OCI-M1 (cell line): Measurements from ENCODE around the gene ARL15.

ENCODE experiments used
- DNase-seq: peaks from one replicate; lab custom pipeline; 2025; lab: John Stamatoyannopoulos, UW

Gene ARL15

GRCh38 chr5:54030981-54031380 lies 279.4 kb downstream of the ARL15 start:
- no peak for DNase-seq

DNA sequence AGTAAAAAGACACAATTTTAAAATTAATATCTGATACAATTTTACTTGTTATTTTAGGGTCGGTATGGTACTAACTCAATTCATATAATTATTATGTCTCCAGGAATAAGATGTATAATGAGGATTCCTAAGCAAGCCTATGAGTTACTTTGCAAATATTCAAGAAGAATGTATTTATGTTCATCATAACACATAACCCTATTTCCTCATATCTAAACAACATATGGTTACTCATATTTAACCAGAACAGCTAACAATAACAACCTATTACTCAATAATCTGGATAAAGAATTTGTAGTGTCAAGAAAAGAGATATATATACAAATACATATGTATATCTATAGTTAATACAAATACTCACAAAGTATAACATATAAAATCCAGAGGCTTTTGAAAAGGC lies 285.9 kb downstream of the ARL15 start:
- no peak for DNase-seq

DNA sequence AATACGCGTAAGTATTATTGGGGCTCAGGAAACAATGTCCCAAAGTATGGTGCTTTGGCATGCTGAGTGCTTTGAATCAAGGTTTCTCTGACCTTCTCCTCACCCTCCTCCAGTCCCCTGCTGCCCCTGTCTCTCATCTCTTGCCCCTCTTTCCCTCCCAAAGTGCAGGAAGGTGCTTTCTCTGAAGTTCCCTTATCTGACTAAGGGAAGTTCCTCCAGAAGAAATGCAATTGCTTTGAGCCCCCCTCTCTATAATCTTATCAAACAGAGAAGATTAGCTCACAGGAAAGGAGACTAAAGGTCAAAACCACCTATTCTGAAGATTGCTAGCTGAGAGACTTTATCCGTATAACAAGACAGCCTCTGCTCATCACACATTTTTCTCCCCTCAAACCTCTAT lies 288.1 kb downstream of the ARL15 start:
- DNase-seq: peak; percentile 71

- peak; percentile 80 for DNase-seq
Measured at GRCh38 chr5:54021431-54022164, 288.8 kb downstream of the ARL15 start.

GRCh38 chr5:54018438-54018837 lies 291.9 kb downstream of the ARL15 start:
- no peak for DNase-seq

- DNase-seq: no peak
Measured at GRCh38 chr5:54017580-54017979, 292.8 kb downstream of the ARL15 start.

DNA sequence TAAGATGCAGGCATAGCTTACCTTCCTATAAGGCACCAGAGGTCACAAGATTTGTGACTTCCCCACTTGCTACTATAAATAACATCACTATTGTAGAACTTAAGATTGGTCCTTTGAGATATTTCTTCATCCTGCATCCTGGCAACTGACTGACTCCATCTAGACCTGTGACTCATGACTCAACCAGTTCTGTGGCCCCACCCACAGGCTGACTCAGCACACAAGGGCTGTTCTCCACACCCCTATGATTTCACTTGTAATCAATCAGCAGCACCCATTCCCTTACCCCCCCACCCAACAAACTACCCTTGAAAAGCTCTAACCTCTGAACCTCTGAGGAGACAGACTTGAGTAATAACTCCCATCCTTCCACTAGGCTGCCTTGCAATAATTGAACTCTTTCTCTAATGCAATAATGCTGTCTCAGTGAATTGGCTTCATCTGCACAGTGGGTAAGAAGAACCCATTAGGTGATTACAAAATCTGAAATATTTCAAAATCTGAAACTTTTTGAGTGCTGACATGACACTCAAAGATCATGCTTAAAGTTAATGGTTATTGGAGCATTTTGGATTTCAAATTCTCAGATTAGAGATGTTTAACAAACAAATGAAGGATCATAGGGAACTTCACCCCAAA lies 296.7 kb downstream of the ARL15 start:
- peak; percentile 79 for DNase-seq

DNA sequence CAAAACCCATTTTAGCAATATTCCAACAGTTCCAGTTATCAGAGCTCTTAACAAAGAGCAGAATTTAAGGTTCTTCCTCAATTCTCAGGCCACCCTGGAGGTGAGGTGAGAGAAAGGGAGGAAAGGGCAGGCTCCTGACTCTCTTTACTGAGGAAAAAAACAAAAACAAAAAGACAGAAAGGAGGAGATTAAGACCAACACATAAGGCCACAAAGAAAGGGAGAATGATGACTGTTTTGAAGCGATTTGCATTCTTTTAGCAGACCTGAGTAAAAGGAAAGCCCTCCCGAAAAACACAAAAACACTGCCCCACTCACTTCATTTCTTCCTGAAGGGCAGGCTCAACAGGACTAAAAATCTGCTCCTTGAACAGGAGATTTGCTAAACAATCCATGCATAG lies 300.5 kb downstream of the ARL15 start:
- no peak for DNase-seq

DNA sequence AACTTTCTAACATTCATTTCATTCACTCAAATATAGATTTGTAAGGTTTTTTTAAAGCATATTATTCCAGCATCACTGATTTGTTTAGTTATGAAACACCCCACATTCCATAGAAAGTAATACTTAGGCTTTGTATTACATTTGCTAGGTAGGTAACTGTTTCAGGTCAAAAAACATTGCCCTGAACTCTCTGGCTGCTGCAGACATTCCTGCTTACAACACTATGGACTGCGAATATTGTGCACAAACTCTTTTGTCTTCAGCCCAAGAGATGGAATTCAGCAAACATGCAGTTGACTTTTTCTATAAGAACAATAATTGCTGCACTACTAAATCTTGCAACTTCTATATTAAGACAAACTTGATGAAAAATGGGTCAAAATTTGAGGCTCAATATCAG lies 301.0 kb downstream of the ARL15 start:
- no peak for DNase-seq

DNA sequence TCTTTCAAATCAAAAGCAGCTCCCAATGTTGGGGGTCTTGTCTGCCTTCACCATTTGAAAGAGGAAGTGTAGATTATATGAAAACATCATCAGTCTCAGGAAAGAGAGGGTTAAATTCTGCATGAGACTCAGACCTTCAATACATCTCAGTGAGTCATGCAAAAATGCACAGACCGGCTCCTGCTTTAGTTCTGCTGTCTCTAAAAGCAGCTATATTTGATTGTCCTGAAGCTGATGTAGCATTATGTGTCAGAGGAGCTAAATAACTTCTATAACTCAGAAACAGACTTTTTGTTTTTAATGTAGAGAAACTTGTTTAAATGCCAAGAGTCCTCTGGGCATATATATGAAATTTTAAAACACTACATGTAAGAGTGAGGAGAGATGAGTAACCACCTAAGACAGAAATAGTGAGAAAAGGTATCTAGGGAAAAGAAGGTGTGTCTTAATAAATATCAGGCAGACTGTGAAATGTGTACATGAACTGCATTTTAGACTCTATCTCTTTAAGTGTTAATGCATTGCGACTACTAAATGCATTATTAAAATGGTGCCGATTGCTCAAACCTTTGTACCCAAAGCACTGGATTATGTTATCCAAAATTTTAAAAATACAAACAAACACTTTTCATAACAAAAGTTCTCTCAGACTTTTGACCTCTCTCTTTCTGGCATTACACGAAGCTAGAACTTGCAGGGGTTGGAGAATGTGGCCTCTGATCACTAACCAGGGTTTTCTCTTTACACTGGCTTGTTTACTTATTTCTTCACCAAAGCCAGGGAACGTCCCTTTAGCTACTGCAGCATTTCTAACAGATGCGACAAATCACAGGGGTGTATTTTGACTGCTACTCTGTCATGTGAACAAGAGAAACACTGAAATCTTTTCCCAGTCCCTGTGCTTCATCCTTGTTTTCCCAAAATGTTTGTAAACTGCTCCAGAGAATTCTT lies 302.3 kb downstream of the ARL15 start:
- peak; percentile 27 for DNase-seq

- DNase-seq: no peak
Measured at GRCh38 chr5:54004697-54005096, 305.7 kb downstream of the ARL15 start.

DNA sequence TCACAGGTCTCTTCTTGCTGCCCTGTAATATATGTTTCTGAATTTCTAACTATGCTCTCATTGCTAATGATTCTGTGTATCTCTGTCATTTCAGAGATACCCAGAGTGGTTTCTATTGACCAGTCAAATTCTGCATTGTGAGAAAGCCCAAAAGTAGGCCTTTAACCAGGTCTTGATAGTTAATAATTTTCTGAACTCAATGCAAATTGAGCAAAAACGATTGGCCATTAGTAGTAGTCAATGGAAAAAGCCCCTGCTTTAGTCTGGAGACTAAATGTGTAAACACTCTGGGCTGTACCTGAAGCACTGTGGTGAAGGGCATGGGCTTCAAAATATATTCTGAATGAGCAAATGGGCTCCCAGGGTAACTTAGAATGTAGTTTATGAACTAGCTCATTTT lies 307.6 kb downstream of the ARL15 start:
- no peak for DNase-seq

GRCh38 chr5:54001976-54002775 lies 308.2 kb downstream of the ARL15 start:
- peak; percentile 19 for DNase-seq

DNA sequence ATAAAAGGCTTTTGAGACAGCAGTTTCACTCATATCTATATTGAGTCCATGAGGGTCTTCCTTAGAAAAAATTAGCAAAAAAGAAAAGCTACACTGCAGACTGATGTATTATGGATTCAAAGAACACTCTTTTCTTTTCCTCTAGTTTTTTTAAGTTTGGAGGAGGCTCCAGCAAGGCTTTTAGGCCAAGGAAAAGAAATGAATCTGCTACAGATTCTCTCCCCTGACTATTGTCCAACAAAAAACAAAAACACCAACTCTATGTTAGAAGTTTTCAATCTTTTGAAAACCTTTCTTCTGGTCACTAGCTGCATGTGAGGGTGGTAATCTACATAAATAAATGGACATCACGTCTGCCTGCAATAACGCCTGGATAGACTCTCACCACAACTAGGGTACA lies 310.4 kb downstream of the ARL15 start:
- no peak for DNase-seq

DNA sequence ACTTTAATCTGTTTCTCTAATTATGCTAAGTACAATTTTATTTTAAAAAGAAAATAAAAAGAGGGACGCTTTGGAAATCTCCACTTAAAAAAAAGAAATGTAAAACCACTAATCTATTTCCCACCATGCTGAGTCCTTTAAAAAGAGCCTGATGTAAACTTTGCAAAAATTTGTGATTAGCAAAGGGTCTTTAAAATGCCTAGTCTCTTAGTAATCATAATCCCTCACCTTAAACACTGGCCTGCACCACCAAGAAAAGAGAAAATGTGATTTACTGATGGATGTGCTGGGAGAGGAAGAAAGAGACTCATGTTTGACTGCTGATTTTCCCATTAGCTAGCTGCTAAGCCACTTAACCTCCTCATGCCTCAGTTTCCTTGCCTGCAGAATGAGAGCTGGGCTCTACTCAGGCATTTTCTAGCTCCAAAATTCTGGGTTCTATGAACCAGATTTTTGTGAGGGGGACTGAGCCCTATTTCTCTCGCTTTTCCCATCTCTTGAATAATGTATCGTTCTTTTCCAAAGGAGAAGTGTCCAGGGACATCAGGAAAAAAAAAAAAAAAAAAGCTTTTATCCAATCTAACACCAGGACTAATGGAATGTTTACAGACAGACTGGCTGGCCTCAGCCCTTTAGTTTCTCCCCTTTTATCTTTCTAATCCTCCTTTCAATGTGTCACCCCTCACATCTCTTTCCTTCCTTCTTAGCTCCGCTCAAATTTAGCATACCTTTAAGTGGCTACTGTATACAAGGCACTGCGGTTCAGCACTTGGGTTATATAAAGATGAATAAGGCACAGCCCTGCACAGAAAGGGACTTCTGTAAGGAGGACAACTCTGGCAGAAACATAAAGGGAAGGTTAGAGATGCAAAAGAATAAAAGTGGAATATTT lies 312.4 kb downstream of the ARL15 start:
- no peak for DNase-seq

DNA sequence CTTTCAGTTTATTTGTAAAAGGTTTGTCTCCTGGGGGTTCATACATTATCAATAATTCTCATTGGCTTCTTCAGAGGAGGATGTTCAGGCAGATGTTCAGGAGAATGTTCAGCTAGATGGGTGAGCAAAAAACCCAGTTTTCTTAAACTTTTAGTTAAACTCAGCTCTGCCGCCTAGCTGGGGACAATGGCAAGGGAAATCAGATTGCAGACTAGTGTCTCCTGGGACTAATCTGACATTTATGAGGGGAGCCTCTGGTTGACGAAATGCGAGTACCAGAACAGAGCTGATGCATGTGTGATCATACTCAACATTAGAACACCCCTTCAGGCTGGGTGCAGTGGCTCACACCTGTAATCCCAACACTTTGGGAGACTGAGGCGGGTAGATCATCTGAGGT lies 314.4 kb downstream of the ARL15 start:
- peak; percentile 27 for DNase-seq

GRCh38 chr5:53994148-53994547 lies 316.2 kb downstream of the ARL15 start:
- DNase-seq: peak; percentile 59

DNA sequence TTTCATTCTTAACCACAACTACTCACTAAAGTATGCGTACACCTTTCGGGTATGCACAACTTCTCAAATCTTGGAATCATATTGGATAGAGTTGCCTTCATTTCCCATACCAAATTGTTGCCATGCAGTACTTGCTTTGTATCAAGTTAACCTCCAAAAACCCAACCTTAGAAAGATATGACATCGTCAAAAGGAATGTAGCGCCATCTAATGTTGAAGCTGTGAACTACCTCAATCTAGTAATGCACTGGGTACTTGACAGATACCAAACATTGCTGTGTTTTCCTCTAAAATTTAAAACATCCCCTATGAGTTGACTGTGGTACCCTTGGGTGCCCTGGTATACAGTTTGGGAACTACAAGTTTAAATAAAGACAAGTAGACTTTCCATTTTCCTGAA lies 318.4 kb downstream of the ARL15 start:
- DNase-seq: peak; percentile 65

- no peak for DNase-seq
Measured at GRCh38 chr5:53987101-53987500, 323.3 kb downstream of the ARL15 start.

DNA sequence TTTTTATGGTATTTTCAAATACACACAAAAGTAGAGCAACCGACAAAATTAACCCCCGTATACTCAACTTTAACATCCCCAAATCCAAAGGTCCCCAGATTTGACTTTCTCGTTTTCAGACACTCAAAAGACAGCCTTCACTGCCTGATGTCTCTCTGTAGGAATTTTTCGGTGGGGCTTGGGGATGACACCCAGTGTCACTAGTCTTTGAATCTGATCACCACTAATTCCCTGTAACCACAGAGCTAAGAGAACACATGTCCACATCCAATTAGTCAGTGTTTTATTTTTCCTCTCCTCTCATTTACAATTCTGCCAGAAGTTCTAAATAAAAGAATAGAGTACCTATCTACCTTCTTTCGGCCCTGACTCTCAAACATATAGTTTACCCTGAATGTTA lies 324.6 kb downstream of the ARL15 start:
- DNase-seq: no peak

GRCh38 chr5:53984971-53985370 lies 325.4 kb downstream of the ARL15 start:
- no peak for DNase-seq
